ENCODE measurements around the gene PDGFRB. TPM values are rescaled to one million over a fixed set of nuclear protein-coding genes. Genes with fewer than 3 reads are reported as not detected.

Gene PDGFRB
- polyA plus RNA-seq, 1 donor (not counting 4 experiments of a cell fraction or from before 2014, with no cell fraction given) = 0.14 TPM

- Histone ChIP-seq H2AFZ (ENCODE audit: control insufficient read depth, low read length) (no peak overlapping the region), H3K9ac (ENCODE audit: control insufficient read depth, extremely low read depth, insufficient read depth, low read length) (no peak overlapping the region), H4K20me1 (ENCODE audit: control insufficient read depth, extremely low read depth, insufficient read depth, low read length) (no peaks in the 10 kb centered on the region), H3K9me3 (ENCODE audit: control insufficient read depth, low read depth, low read length) (no peaks in the 10 kb centered on the region), H3K4me2 (ENCODE audit: control insufficient read depth, extremely low read depth, insufficient read depth, low read depth, low read length) (no peak overlapping the region), H3K4me3 (ENCODE audit: control insufficient read depth in 2 of 3, extremely low read depth in 1 of 3, insufficient read depth in 2 of 3, low read depth in 1 of 3, low read length in 3 of 3) (no peak overlapping the region), H3K4me1 (ENCODE audit: control insufficient read depth, extremely low read depth, insufficient read depth, low read length) (peaks cover 7% of the 10 kb centered on the region), H3K36me3 (ENCODE audit: control insufficient read depth in 2 of 2, extremely low read depth in 1 of 2, insufficient read depth in 2 of 2, low read length in 2 of 2) (no peaks in the 10 kb centered on the region), H3K27me3 (ENCODE audit: control insufficient read depth, extremely low read depth, insufficient read depth, low read length) (no peaks in the 10 kb centered on the region), H3K27ac (ENCODE audit: control insufficient read depth, insufficient read depth, low read length) (no peak overlapping the region), H3K79me2 (ENCODE audit: control insufficient read depth, insufficient read depth, low read length) (no peaks in the 10 kb centered on the region), H3K9me1 (ENCODE audit: control insufficient read depth, extremely low read depth, insufficient read depth, low read length) (no peaks in the 10 kb centered on the region)
- DNase-seq (ENCODE audit: low read depth, low spot score) (no peak), FAIRE-seq (no peak)
- dilution Hi-C loops (cut with MboI; ENCODE audit: extremely low pct_ligation_motif_present, low sequenced_read_pairs) = no loop called here
- TF ChIP-seq EZH2 (IDR thresholded peaks at IDR 0.05; ENCODE audit: low read length) (no peak), CTCF (optimal IDR thresholded peaks at IDR 0.05 in 1 of 3, IDR thresholded peaks at IDR 0.05 in 1 of 3, conservative IDR thresholded peaks at IDR 0.05 in 1 of 3; ENCODE audit: extremely low read depth in 1 of 3, insufficient read depth in 2 of 3, low read length in 3 of 3) (no peak)
Observed at GRCh38 chr5:150126199-150126920, 29.3 kb downstream of the PDGFRB start.

- Histone ChIP-seq H3K36me3 (ENCODE audit: control insufficient read depth in 2 of 2, extremely low read depth in 1 of 2, insufficient read depth in 2 of 2, low read length in 2 of 2) (no peaks in the 10 kb centered on the region), H2AFZ (ENCODE audit: control insufficient read depth, low read length) (no peak overlapping the region), H3K79me2 (ENCODE audit: control insufficient read depth, insufficient read depth, low read length) (no peaks in the 10 kb centered on the region), H4K20me1 (ENCODE audit: control insufficient read depth, extremely low read depth, insufficient read depth, low read length) (no peaks in the 10 kb centered on the region), H3K9ac (ENCODE audit: control insufficient read depth, extremely low read depth, insufficient read depth, low read length) (no peak overlapping the region), H3K27ac (ENCODE audit: control insufficient read depth, insufficient read depth, low read length) (no peak overlapping the region), H3K4me3 (ENCODE audit: control insufficient read depth in 2 of 3, extremely low read depth in 1 of 3, insufficient read depth in 2 of 3, low read depth in 1 of 3, low read length in 3 of 3) (no peak overlapping the region), H3K9me1 (ENCODE audit: control insufficient read depth, extremely low read depth, insufficient read depth, low read length) (no peaks in the 10 kb centered on the region), H3K27me3 (ENCODE audit: control insufficient read depth, extremely low read depth, insufficient read depth, low read length) (no peaks in the 10 kb centered on the region), H3K4me1 (ENCODE audit: control insufficient read depth, extremely low read depth, insufficient read depth, low read length) (peaks cover 7% of the 10 kb centered on the region), H3K4me2 (ENCODE audit: control insufficient read depth, extremely low read depth, insufficient read depth, low read depth, low read length) (no peak overlapping the region), H3K9me3 (ENCODE audit: control insufficient read depth, low read depth, low read length) (no peaks in the 10 kb centered on the region)
- TF ChIP-seq CTCF (optimal IDR thresholded peaks at IDR 0.05 in 1 of 3, IDR thresholded peaks at IDR 0.05 in 1 of 3, conservative IDR thresholded peaks at IDR 0.05 in 1 of 3; ENCODE audit: extremely low read depth in 1 of 3, insufficient read depth in 2 of 3, low read length in 3 of 3) = no peak
- FAIRE-seq (no peak), DNase-seq (ENCODE audit: low read depth, low spot score) (no peak)
- dilution Hi-C loops (cut with MboI; ENCODE audit: extremely low pct_ligation_motif_present, low sequenced_read_pairs) = no loop called here
Observed at GRCh38 chr5:150125334-150125733, 30.3 kb downstream of the PDGFRB start.
